HepG2 (cell line): ENCODE measurements around the gene ZNF500. TPM values are rescaled to one million over a fixed set of nuclear protein-coding genes. Genes with fewer than 3 reads are reported as not detected.

Experiments
- ADNP ChIP-seq: sonication (generic); formaldehyde crosslinking; IDR thresholded peaks from 2 replicates; pipeline ENCODE4 v1.4.0; 2020; ENCODE audit warnings: missing genetic modification reagents
- FIP1L1 ChIP-seq: fragments of 200-400 bp; formaldehyde crosslinking; IDR thresholded peaks from 2 replicates; pipeline ENCODE4 v1.6.1; 2018; ENCODE audit warnings: low read depth, mild to moderate bottlenecking, low read length, moderate library complexity, borderline replicate concordance; ENCODE audit not compliant: insufficient read depth
- FOXC1 ChIP-seq: sonication (generic); formaldehyde crosslinking; IDR thresholded peaks from 2 replicates; pipeline ENCODE4 v1.8.0; 2022; ENCODE audit warnings: mild to moderate bottlenecking, missing genetic modification reagents, borderline replicate concordance
- HNF4A ChIP-seq: sonication (generic); formaldehyde crosslinking; IDR thresholded peaks from 2 replicates; pipeline ENCODE4 v1.4.0; 2020; ENCODE audit warnings: missing genetic modification reagents
- JARID2 ChIP-seq: sonication (generic); formaldehyde crosslinking; IDR thresholded peaks from 2 replicates; pipeline ENCODE4 v1.8.1; 2023; ENCODE audit warnings: missing genetic modification reagents, inconsistent platforms; ENCODE audit not compliant: insufficient replicate concordance
- LCORL ChIP-seq, 2 experiments: fragments of 450-650 bp in 1 of 2; sonication (generic) in 1 of 2; formaldehyde crosslinking in 1 of 2; IDR thresholded peaks; 2 replicates each; pipeline versions ENCODE4 v1.5.0 to v1.6.1; 2017 to 2020; ENCODE audit warnings: antibody characterized with exemption in 1 of 2, missing genetic modification reagents in 1 of 2
- MAZ ChIP-seq, 2 experiments: sonication (generic) in 1 of 2; formaldehyde crosslinking in 1 of 2; IDR thresholded peaks; 2 replicates each; pipeline versions ENCODE4 v1.5.0 to v1.6.1; 2012 to 2020; ENCODE audit warnings: low read depth in 2 of 2, mild to moderate bottlenecking in 2 of 2, borderline replicate concordance in 1 of 2, improper control_type of control experiment in 1 of 2, low read length in 1 of 2, missing genetic modification reagents in 1 of 2, moderate library complexity in 1 of 2
- MED8 ChIP-seq: sonication (generic); formaldehyde crosslinking; IDR thresholded peaks from 2 replicates; pipeline ENCODE4 v1.8.1; 2023; ENCODE audit warnings: mild to moderate bottlenecking, missing genetic modification reagents; ENCODE audit not compliant: insufficient replicate concordance
- MYC ChIP-seq: sonication (generic); formaldehyde crosslinking; IDR thresholded peaks from 2 replicates; pipeline ENCODE4 v1.9.0; 2021; ENCODE audit warnings: missing genetic modification reagents, borderline replicate concordance
- ZBTB10 ChIP-seq: sonication (generic); formaldehyde crosslinking; IDR thresholded peaks from 2 replicates; pipeline ENCODE4 v1.4.0; 2020; ENCODE audit warnings: missing genetic modification reagents, borderline replicate concordance
- ZBTB37 ChIP-seq: sonication (generic); formaldehyde crosslinking; IDR thresholded peaks from 2 replicates; pipeline ENCODE4 v1.4.0; 2020; ENCODE audit warnings: mild to moderate bottlenecking, missing genetic modification reagents
- ZBTB7A ChIP-seq: sonication (generic); formaldehyde crosslinking; IDR thresholded peaks from 2 replicates; pipeline ENCODE4 v1.8.0; 2022; ENCODE audit warnings: mild to moderate bottlenecking, missing genetic modification reagents
- ZBTB7B ChIP-seq: sonication (generic); formaldehyde crosslinking; IDR thresholded peaks from 2 replicates; pipeline ENCODE4 v1.4.0; 2020; ENCODE audit warnings: missing genetic modification reagents
- ZKSCAN5 ChIP-seq: sonication (generic); formaldehyde crosslinking; IDR thresholded peaks from 2 replicates; pipeline ENCODE4 v1.5.1; 2020; ENCODE audit warnings: mild to moderate bottlenecking, missing genetic modification reagents
- ZNF292 ChIP-seq: sonication (generic); formaldehyde crosslinking; IDR thresholded peaks from 2 replicates; pipeline ENCODE4 v1.8.1; 2022; ENCODE audit warnings: mild to moderate bottlenecking, low read depth, missing genetic modification reagents, borderline replicate concordance
- ZNF687 ChIP-seq: sonication (generic); formaldehyde crosslinking; IDR thresholded peaks from 2 replicates; pipeline ENCODE4 v1.5.1; 2020; ENCODE audit warnings: mild to moderate bottlenecking, missing genetic modification reagents, moderate library complexity
- ZNF788 ChIP-seq: sonication (generic); formaldehyde crosslinking; IDR thresholded peaks from 2 replicates; pipeline ENCODE4 v1.5.0; 2020; ENCODE audit warnings: mild to moderate bottlenecking, missing genetic modification reagents, borderline replicate concordance
- polyA plus RNA-seq, 8 experiments: library from polyadenylated mRNA; depleted of rRNA in 3 of 8; stranded (reverse) in 7 of 8; unstranded in 1 of 8; fragments of >200 nt; fragmentation: Illumina TruSeq in 4 of 8; extraction: Trizol in 4 of 8; gene quantifications; 2 replicates each; pipeline versions ENCODE4 v1.2.1 to v1.2.3, GENCODE V29; 2011 to 2016; ENCODE audit warnings: low read depth in 4 of 8, missing spikeins in 1 of 8, mixed read lengths in 1 of 8; ENCODE audit not compliant: insufficient read depth in 1 of 8
- total RNA-seq, 5 experiments: library from RNA; depleted of rRNA; stranded (reverse); fragments of >200 nt; fragmentation: Illumina TruSeq; extraction: Trizol; gene quantifications; 2 replicates each; pipeline ENCODE4 v1.2.3, GENCODE V29; 2016; ENCODE audit warnings: low read depth in 1 of 5

Gene ZNF500
- total and polyA plus RNA-seq, 2 of the 13 experiments (the other 11 are each of a cell fraction or from before 2014, with no cell fraction given): 6.1 to 12.2 TPM

- TF ChIP-seq ZNF687 (peak; percentile 51), LCORL (IDR thresholded peaks at IDR 0.05) (no peak), LCORL (CRISPR knock-in tag; IDR thresholded peaks at IDR 0.05) (0 out of 2 replicates have a peak, but pooled peaks have one; percentile 11), ZBTB10 (CRISPR knock-in tag) (0 out of 2 replicates have a peak, but pooled peaks have one; percentile 31), ZNF788 (CRISPR knock-in tag) (0 out of 2 replicates have a peak, but pooled peaks have one; percentile 10), ZBTB7A (CRISPR knock-in tag) (peak; percentile 73; the same call in 1 of the 2 replicates), MED8 (no peak), HNF4A (peak; percentile 63), MAZ (IDR thresholded peaks at IDR 0.05; ENCODE audit: borderline replicate concordance, low read depth, low read length) (no peak), MAZ (CRISPR knock-in tag; IDR thresholded peaks at IDR 0.05; ENCODE audit: low read depth) (0 out of 2 replicates have a peak, but pooled peaks have one; percentile 13), ZBTB7B (CRISPR knock-in tag) (peak; percentile 74), FIP1L1 (no peak), ZNF292 (CRISPR knock-in tag) (peak; percentile 64; the same call in 1 of the 2 replicates), ZBTB37 (CRISPR knock-in tag) (no peak), FOXC1 (CRISPR knock-in tag) (no peak), MYC (CRISPR knock-in tag) (peak; percentile 21; the same call in 1 of the 2 replicates), JARID2 (CRISPR knock-in tag) (no peak), ZKSCAN5 (CRISPR knock-in tag) (0 out of 2 replicates have a peak, but pooled peaks have one; percentile 31), ADNP (CRISPR knock-in tag) (no peak)
Measured at GRCh38 chr16:4787627-4788482, 20.9 kb upstream of the ZNF500 start, which contains the start of gene SEPTIN12 (continued).
